Activated CD4-positive, CD25-positive, alpha-beta regulatory T cell treated with anti-CD3 and anti-CD28 coated beads, Interleukin-2, amount 50 U/mL, for 72 hours (primary cell): ENCODE data around the gene ATP1B3.
"Not testable (repeated sequence)": the region's sequence is repeated elsewhere in the genome, so short reads cannot be mapped to it uniquely, and the experiment has no call there.

Experiments used
- DNase-seq: peaks from one replicate; pipeline ENCODE4 v3.0.0; 2021

ATP1B3 gene

GRCh38 chr3:141860766-141861513 is 15.5 kb upstream of the ATP1B3 start:
- DNase-seq, result no peak

- DNase-seq, result no peak
Observed at GRCh38 chr3:141862279-141862816, 14.1 kb upstream of the ATP1B3 start.

- no peak for DNase-seq
Observed at GRCh38 chr3:141863491-141863890, 13.0 kb upstream of the ATP1B3 start.

- no peak for DNase-seq
Observed at GRCh38 chr3:141864281-141864970, 12.0 kb upstream of the ATP1B3 start.

GRCh38 chr3:141865101-141865500 is 11.3 kb upstream of the ATP1B3 start:
- no peak for DNase-seq

- DNase-seq, result no peak
Observed at GRCh38 chr3:141870091-141870687, 6.3 kb upstream of the ATP1B3 start.

GRCh38 chr3:141875374-141875892 is 1.0 kb upstream of the ATP1B3 start:
- peak; percentile 83 for DNase-seq

- DNase-seq, result no peak
Observed at GRCh38 chr3:141875893-141876380, 506 bp upstream of the ATP1B3 start.

- DNase-seq, result peak; percentile 74
Observed at GRCh38 chr3:141876891-141877621, 613 bp downstream of the ATP1B3 start.

GRCh38 chr3:141877911-141878310 is 1.5 kb downstream of the ATP1B3 start:
- DNase-seq, result no peak

GRCh38 chr3:141878326-141878725 is 1.9 kb downstream of the ATP1B3 start:
- DNase-seq, result no peak

GRCh38 chr3:141878817-141879216 is 2.4 kb downstream of the ATP1B3 start:
- no peak for DNase-seq

- DNase-seq, result no peak
Observed at GRCh38 chr3:141881702-141882101, 5.3 kb downstream of the ATP1B3 start.

- DNase-seq, result no peak
Observed at GRCh38 chr3:141887051-141887450, 10.6 kb downstream of the ATP1B3 start.

- DNase-seq, result not testable (repeated sequence)
Observed at GRCh38 chr3:141888548-141888947, 12.1 kb downstream of the ATP1B3 start.

- no peak for DNase-seq
Observed at GRCh38 chr3:141894524-141895176, 18.2 kb downstream of the ATP1B3 start.

- no peak for DNase-seq
Observed at GRCh38 chr3:141895731-141896130, 19.3 kb downstream of the ATP1B3 start.

- DNase-seq, result no peak
Observed at GRCh38 chr3:141898908-141899307, 22.5 kb downstream of the ATP1B3 start.

GRCh38 chr3:141900343-141900742 is 23.9 kb downstream of the ATP1B3 start:
- DNase-seq, result no peak

GRCh38 chr3:141901914-141902313 is 25.5 kb downstream of the ATP1B3 start:
- no peak for DNase-seq

- no peak for DNase-seq
Observed at GRCh38 chr3:141904203-141904602, 27.8 kb downstream of the ATP1B3 start.

- DNase-seq, result no peak
Observed at GRCh38 chr3:141905129-141905528, 28.7 kb downstream of the ATP1B3 start.
